Liver (tissue), 9 donors: Measurements from ENCODE around the gene MSH4. TPM values are rescaled to one million over a fixed set of nuclear protein-coding genes. Genes with fewer than 3 reads are reported as not detected.

ENCODE experiments used
- DNase-seq: peaks from one replicate; pipeline ENCODE4 v3.0.0-alpha.2; 2017; ENCODE audit warnings: low spot score
- H3K27ac ChIP-seq, 2 donors: one replicate each; pipeline ENCODE4 v1.7.0; 2013; ENCODE audit warnings: inconsistent platforms in 2 of 2, low read length in 2 of 2, control low read depth in 1 of 2, low read depth in 1 of 2, mild to moderate bottlenecking in 1 of 2
- H3K27me3 ChIP-seq, 4 donors: one replicate each; pipeline versions ENCODE4 v1.6.1 to v1.7.0; 2013; ENCODE audit warnings: low read length in 3 of 4, inconsistent platforms in 1 of 4, mild to moderate bottlenecking in 1 of 4, moderate library complexity in 1 of 4; ENCODE audit not compliant: control insufficient read depth in 4 of 4, insufficient read depth in 4 of 4
- H3K36me3 ChIP-seq, 4 donors: one replicate each; pipeline versions ENCODE4 v1.6.1 to v1.7.0; 2013; ENCODE audit warnings: low read length in 3 of 4, mild to moderate bottlenecking in 3 of 4, low read depth in 1 of 4, moderate library complexity in 1 of 4; ENCODE audit not compliant: control insufficient read depth in 4 of 4, insufficient read depth in 3 of 4
- H3K4me1 ChIP-seq, 4 donors: one replicate each; pipeline versions ENCODE4 v1.6.1 to v1.7.0; 2013; ENCODE audit warnings: low read length in 3 of 4, mild to moderate bottlenecking in 3 of 4, moderate library complexity in 1 of 4; ENCODE audit not compliant: control insufficient read depth in 4 of 4, insufficient read depth in 4 of 4
- H3K4me3 ChIP-seq, 3 donors: one replicate each; pipeline versions ENCODE4 v1.6.1 to v1.7.0; 2013; ENCODE audit warnings: low read length in 3 of 3, control low read depth in 1 of 3, low read depth in 1 of 3, mild to moderate bottlenecking in 1 of 3
- H3K9ac ChIP-seq, 2 donors: one replicate each; pipeline ENCODE4 v1.7.0; 2013; ENCODE audit warnings: low read length in 2 of 2, mild to moderate bottlenecking in 2 of 2, moderate library complexity in 2 of 2, control low read depth in 1 of 2, low read depth in 1 of 2
- H3K9me3 ChIP-seq, 4 donors: one replicate each; pipeline versions ENCODE4 v1.6.1 to v1.7.0; 2013; ENCODE audit warnings: low read length in 3 of 4; ENCODE audit not compliant: control insufficient read depth in 4 of 4
- ATF3 ChIP-seq: IDR thresholded peaks from 2 replicates; pipeline ENCODE4 v1.6.1; 2016; ENCODE audit warnings: antibody characterized with exemption
- CTCF ChIP-seq: fragments of 150-350 bp; IDR thresholded peaks from 2 replicates; pipeline ENCODE4 v1.5.1; 2017; ENCODE audit warnings: improper control_type of control experiment, low read depth, low read length; ENCODE audit not compliant: missing input control
- FOXA1 ChIP-seq: IDR thresholded peaks from 2 replicates; pipeline ENCODE4 v1.6.1; 2016; ENCODE audit warnings: antibody characterized with exemption
- FOXA2 ChIP-seq: IDR thresholded peaks from 2 replicates; pipeline ENCODE4 v1.6.1; 2016; ENCODE audit warnings: antibody characterized with exemption
- HNF4A ChIP-seq, 2 donors: conservative IDR thresholded peaks; 2 replicates each; pipeline ENCODE4 v1.6.1; 2016; ENCODE audit warnings: antibody characterized with exemption in 2 of 2, mild to moderate bottlenecking in 2 of 2
- HNF4G ChIP-seq: IDR thresholded peaks from 2 replicates; pipeline ENCODE4 v1.6.1; 2016; ENCODE audit warnings: antibody characterized with exemption
- RAD21 ChIP-seq, 2 donors: IDR thresholded peaks; 2 replicates each; pipeline ENCODE4 v1.6.1; 2016; ENCODE audit warnings: antibody characterized with exemption in 2 of 2, mild to moderate bottlenecking in 2 of 2
- SP1 ChIP-seq: IDR thresholded peaks from 2 replicates; pipeline ENCODE4 v1.6.1; 2018; ENCODE audit warnings: antibody characterized with exemption, mild to moderate bottlenecking
- TAF1 ChIP-seq: conservative IDR thresholded peaks from 2 replicates; pipeline ENCODE4 v1.6.1; 2016; ENCODE audit warnings: antibody characterized with exemption, mild to moderate bottlenecking
- WGBS: extraction: QIAGEN DNeasy Blood & Tissue Kit; methylation state at CpG from one replicate; pipeline ENCODE4 v1.1.7; 2013; 5-methylcytosine and 5-hydroxymethylcytosine counted together
- polyA plus RNA-seq, 2 donors: library from polyadenylated mRNA; stranded (reverse) in 1 of 2; unstranded in 1 of 2; fragments of 200-250 nt in 1 of 2; fragments of >200 nt in 1 of 2; fragmentation: Nextera tagmentation in 1 of 2; extraction: Ambion mirVana in 1 of 2; gene quantifications; one replicate each; pipeline versions ENCODE4 v1.2.1 to v1.2.3, GENCODE V29; 2013 to 2015
- total RNA-seq, 2 donors: library from RNA; depleted of rRNA; stranded (reverse); fragments of >200 nt; gene quantifications; one replicate each; pipeline ENCODE4 v1.2.3, GENCODE V29; 2014
- TF ChIP-seq, protein P1 (sequence below): IDR thresholded peaks from 2 replicates; pipeline ENCODE4 v1.6.1; 2016; ENCODE audit warnings: antibody characterized with exemption
- TF ChIP-seq, protein P2 (sequence below): IDR thresholded peaks from 2 replicates; pipeline ENCODE4 v1.6.1; 2016; ENCODE audit warnings: antibody characterized with exemption, mild to moderate bottlenecking
- donor health status: healthy.
- donor health status: healthy.
- donor health status: healthy.
- donor health status: healthy.
- donor health status: healthy.

The MSH4 gene
- total and polyA plus RNA-seq, 4 donors = 0.08 to 0.14 TPM; not detected in 2

- no peak overlapping the region for H3K9ac ChIP-seq
- no peaks in the 10 kb centered on the region for H3K36me3 ChIP-seq
- no peak overlapping the region for H3K27ac ChIP-seq
- TF ChIP-seq SP1 (no peak), ATF3 (no peak), HNF4G (no peak), HNF4A (conservative IDR thresholded peaks at IDR 0.05) (no peak), RAD21 (IDR thresholded peaks at IDR 0.05) (no peak)
- TF ChIP-seq, protein P1, sequence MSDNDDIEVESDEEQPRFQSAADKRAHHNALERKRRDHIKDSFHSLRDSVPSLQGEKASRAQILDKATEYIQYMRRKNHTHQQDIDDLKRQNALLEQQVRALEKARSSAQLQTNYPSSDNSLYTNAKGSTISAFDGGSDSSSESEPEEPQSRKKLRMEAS = no peak
- no peak for DNase-seq
- no peak overlapping the region for H3K4me3 ChIP-seq
- H3K27me3 ChIP-seq = no peaks in the 10 kb centered on the region
- no peaks in the 10 kb centered on the region for H3K4me1 ChIP-seq
- 66% methylated on average over 1 of the region's 1 CpG for whole genome bisulfite sequencing
- H3K9me3 ChIP-seq = no peaks in the 10 kb centered on the region
Observed at GRCh38 chr1:75879985-75880384, 83.3 kb downstream of the MSH4 start.

- Histone ChIP-seq H3K27ac (no peak overlapping the region), H3K4me3 (no peak overlapping the region), H3K9me3 (no peaks in the 10 kb centered on the region), H3K4me1 (no peaks in the 10 kb centered on the region), H3K27me3 (no peaks in the 10 kb centered on the region), H3K36me3 (no peaks in the 10 kb centered on the region), H3K9ac (no peak overlapping the region)
- 88% methylated on average over 1 of the region's 1 CpG for WGBS
- DNase-seq = no peak
- no peak for TF ChIP-seq HNF4G
- no peak for TF ChIP-seq FOXA2
- TF ChIP-seq CTCF = no peak
- TF ChIP-seq RAD21 (IDR thresholded peaks at IDR 0.05) = no peak
- TF ChIP-seq FOXA1 = no peak
Observed at GRCh38 chr1:75884437-75884836, 87.8 kb downstream of the MSH4 start.

- Histone ChIP-seq H3K9me3 (no peaks in the 10 kb centered on the region), H3K27ac (no peak overlapping the region), H3K27me3 (no peaks in the 10 kb centered on the region), H3K4me3 (no peak overlapping the region), H3K9ac (no peak overlapping the region), H3K36me3 (no peaks in the 10 kb centered on the region), H3K4me1 (no peaks in the 10 kb centered on the region)
- 43% methylated on average over 1 of the region's 1 CpG for WGBS
- TF ChIP-seq HNF4A (conservative IDR thresholded peaks at IDR 0.05) (no peak), TAF1 (no peak)
- TF ChIP-seq, protein P2, sequence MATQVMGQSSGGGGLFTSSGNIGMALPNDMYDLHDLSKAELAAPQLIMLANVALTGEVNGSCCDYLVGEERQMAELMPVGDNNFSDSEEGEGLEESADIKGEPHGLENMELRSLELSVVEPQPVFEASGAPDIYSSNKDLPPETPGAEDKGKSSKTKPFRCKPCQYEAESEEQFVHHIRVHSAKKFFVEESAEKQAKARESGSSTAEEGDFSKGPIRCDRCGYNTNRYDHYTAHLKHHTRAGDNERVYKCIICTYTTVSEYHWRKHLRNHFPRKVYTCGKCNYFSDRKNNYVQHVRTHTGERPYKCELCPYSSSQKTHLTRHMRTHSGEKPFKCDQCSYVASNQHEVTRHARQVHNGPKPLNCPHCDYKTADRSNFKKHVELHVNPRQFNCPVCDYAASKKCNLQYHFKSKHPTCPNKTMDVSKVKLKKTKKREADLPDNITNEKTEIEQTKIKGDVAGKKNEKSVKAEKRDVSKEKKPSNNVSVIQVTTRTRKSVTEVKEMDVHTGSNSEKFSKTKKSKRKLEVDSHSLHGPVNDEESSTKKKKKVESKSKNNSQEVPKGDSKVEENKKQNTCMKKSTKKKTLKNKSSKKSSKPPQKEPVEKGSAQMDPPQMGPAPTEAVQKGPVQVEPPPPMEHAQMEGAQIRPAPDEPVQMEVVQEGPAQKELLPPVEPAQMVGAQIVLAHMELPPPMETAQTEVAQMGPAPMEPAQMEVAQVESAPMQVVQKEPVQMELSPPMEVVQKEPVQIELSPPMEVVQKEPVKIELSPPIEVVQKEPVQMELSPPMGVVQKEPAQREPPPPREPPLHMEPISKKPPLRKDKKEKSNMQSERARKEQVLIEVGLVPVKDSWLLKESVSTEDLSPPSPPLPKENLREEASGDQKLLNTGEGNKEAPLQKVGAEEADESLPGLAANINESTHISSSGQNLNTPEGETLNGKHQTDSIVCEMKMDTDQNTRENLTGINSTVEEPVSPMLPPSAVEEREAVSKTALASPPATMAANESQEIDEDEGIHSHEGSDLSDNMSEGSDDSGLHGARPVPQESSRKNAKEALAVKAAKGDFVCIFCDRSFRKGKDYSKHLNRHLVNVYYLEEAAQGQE = no peak
- no peak for DNase-seq
Observed at GRCh38 chr1:75901371-75901770, 104.7 kb downstream of the MSH4 start.
